GM12891 (cell line): Measurements from ENCODE around the gene DENND1A.

Experiments used
- PAX5 ChIP-seq: IDR thresholded peaks from 2 replicates; pipeline ENCODE4 v1.6.1; 2011; ENCODE audit warnings: low read length, moderate library complexity, mild to moderate bottlenecking; ENCODE audit not compliant: insufficient read depth, severe bottlenecking
- POLR2A ChIP-seq: IDR thresholded peaks from 2 replicates; pipeline ENCODE4 v1.6.1; 2011; ENCODE audit warnings: low read depth, low read length, control low read depth
- POLR2AphosphoS5 ChIP-seq: IDR thresholded peaks from 2 replicates; pipeline ENCODE4 v1.6.1; 2011; ENCODE audit warnings: low read depth, low read length, control low read depth
- POU2F2 ChIP-seq: IDR thresholded peaks from 2 replicates; pipeline ENCODE4 v1.6.1; 2011; ENCODE audit warnings: low read depth, mild to moderate bottlenecking, control low read depth, low read length, moderate library complexity
- SPI1 ChIP-seq: IDR thresholded peaks from 2 replicates; pipeline ENCODE4 v1.6.1; 2011; ENCODE audit warnings: low read depth, low read length, control low read depth
- TAF1 ChIP-seq: IDR thresholded peaks from 2 replicates; pipeline ENCODE4 v1.6.1; 2011; ENCODE audit warnings: low read depth, low read length, control low read depth

- TF ChIP-seq POLR2AphosphoS5 = no peak
- no peak for TF ChIP-seq TAF1
- TF ChIP-seq POLR2A = no peak
- TF ChIP-seq SPI1 = no peak
- TF ChIP-seq POU2F2 = no peak
- TF ChIP-seq PAX5 = no peak
Observed at GRCh38 chr9:123960965-123961364, 31.0 kb upstream of the DENND1A start.
